ENCODE data around the gene HOXC9.

The HOXC9 gene

GRCh38 chr12:54000116-54001114, at the start of gene HOXC9:
HOXC9 (plus strand) TSS chr12:54000161; CDS start chr12:54000189, 28 bp downstream.
- no peak for DNase-seq (ENCODE audit: low read depth)

- no peak for DNase-seq (ENCODE audit: low read depth)
Observed at GRCh38 chr12:53950437-53950773, 49.6 kb upstream of the HOXC9 start.

GRCh38 chr12:53950789-53951576, 49.0 kb upstream of the HOXC9 start:
- DNase-seq (ENCODE audit: low read depth) = no peak

- no peak for DNase-seq (ENCODE audit: low read depth)
Observed at GRCh38 chr12:53951577-53952334, 48.2 kb upstream of the HOXC9 start.

GRCh38 chr12:53952335-53952694, 47.6 kb upstream of the HOXC9 start:
- DNase-seq (ENCODE audit: low read depth) = no peak

- DNase-seq (ENCODE audit: low read depth) = no peak
Observed at GRCh38 chr12:53952871-53953734, 46.9 kb upstream of the HOXC9 start.

- DNase-seq (ENCODE audit: low read depth) = no peak
Observed at GRCh38 chr12:53953831-53954693, 45.9 kb upstream of the HOXC9 start.

- no peak for DNase-seq (ENCODE audit: low read depth)
Observed at GRCh38 chr12:53954694-53955035, 45.3 kb upstream of the HOXC9 start, which contains the start of gene HOXC12. HOXC12 (plus strand) TSS chr12:53954903; CDS start chr12:53954930, 27 bp downstream.

- no peak for DNase-seq (ENCODE audit: low read depth)
Observed at GRCh38 chr12:53955036-53955775, 44.8 kb upstream of the HOXC9 start.

GRCh38 chr12:53955776-53956250, 44.1 kb upstream of the HOXC9 start:
- no peak for DNase-seq (ENCODE audit: low read depth)

- DNase-seq (ENCODE audit: low read depth) = no peak
Observed at GRCh38 chr12:53956251-53956887, 43.6 kb upstream of the HOXC9 start.

- DNase-seq (ENCODE audit: low read depth) = no peak
Observed at GRCh38 chr12:53956914-53957536, 42.9 kb upstream of the HOXC9 start.

- DNase-seq (ENCODE audit: low read depth) = no peak
Observed at GRCh38 chr12:53958128-53958527, 41.8 kb upstream of the HOXC9 start.

GRCh38 chr12:53959314-53959713, 40.6 kb upstream of the HOXC9 start:
- no peak for DNase-seq (ENCODE audit: low read depth)

- DNase-seq (ENCODE audit: low read depth) = no peak
Observed at GRCh38 chr12:53960187-53961024, 39.6 kb upstream of the HOXC9 start.

GRCh38 chr12:53961025-53961761, 38.8 kb upstream of the HOXC9 start:
- no peak for DNase-seq (ENCODE audit: low read depth)

GRCh38 chr12:53963005-53963404, 37.0 kb upstream of the HOXC9 start:
- DNase-seq (ENCODE audit: low read depth) = no peak
